HG03457 (cell line): Measurements from ENCODE around the gene ARHGEF17.

ENCODE experiments used
- ATAC-seq: cut with Tn5 transposase; IDR thresholded peaks from one replicate; pipeline ENCODE4 v1.9.1; 2021; ENCODE audit warnings: moderate number of reproducible peaks; ENCODE audit not compliant: unreplicated experiment

ARHGEF17 gene

GRCh38 chr11:73331138-73331916 is 23.3 kb downstream of the ARHGEF17 start:
- no peak for ATAC-seq

DNA sequence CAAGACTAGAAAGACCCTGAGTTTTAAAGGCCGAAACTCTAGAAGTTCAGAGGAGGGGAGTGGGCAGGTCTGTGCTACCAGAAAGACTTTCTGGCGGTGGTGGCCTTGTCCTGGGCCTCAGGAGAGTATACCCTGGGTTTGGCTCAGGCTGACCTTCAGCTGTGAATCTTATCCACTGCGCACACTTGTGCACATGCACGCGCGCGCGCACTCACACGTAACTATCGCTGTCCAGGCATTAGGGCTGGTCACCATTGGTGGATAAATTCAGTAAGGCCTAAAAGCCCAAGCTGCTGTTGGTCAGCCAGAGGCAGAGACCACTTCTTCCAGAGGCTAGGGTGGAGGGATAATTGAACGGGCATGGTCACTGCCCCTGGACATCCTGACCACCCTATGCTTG is 25.1 kb downstream of the ARHGEF17 start:
- ATAC-seq: no peak

DNA sequence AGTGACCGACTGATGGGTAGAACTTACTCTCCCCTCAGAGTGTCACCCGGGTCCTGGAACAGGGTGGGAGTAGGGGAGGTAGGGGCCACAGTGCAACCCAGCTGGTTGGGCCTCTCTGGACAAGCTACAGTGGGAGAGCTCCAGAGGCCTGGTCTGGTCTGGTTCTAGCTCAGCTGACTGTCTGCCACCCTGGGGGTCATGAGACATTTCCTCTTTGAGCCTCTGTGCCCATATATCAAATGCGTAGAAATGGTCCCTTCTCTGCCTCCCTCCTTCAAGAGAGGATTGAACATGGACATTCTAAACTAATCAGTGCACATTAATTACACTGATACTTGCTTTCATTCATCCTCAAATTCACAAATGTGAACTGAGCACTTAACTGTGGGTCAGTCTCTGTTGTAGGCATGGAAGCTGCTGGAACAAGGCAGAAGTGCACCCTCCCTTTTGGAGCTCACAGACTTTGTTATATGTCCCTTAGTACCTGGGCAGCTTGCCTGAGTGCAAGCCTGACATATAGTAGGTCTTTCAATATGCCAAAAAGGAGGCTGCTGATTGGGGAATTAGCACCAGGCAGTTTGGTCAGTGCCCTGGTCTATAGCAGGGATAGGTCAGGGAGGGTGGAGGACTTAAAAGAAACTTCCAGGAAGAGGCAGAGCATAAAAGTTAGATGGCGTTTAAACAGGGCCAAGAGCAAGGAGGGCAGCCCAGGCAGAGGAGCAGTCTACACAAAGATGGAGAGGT is 25.7 kb downstream of the ARHGEF17 start:
- no peak for ATAC-seq

DNA sequence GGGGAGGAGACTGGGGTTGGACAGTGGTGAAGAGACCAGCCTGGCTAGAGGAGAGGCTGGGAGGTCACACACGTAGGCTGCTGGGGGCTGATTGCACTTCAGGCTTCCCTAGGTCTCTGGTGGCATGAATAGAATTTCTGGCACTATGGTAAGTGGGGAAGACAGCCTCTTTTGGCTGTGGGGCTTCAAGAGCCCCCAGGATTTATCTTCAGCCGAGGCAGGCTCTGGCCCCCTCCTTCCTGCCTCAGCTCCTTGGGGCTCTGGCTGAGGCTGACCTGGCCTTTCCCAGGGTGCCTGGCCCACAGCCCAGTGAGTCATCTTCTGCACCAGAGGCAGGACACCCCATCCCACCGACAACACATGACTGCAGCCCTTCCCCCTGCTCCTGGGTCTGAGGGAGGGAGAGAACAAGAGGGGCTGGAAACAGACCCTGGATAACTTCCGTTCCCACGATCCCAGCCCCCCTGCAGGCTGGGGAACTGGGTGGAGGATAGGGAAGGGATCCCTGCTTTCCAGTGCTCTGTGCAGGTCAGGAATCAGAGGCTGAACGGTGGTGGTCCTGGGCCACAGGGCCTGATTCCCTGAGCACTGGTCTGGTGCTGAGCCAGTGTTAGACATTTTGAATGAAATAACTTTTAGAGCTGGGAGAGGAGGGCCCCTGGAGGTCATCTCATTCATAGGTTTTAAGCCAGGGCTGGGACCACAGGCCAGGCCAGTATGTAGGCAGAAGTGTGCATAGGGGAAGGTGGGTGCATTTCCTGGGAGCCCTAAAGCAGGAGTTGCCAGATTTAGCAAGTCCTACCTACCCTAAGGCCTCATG is 26.5 kb downstream of the ARHGEF17 start:
- ATAC-seq: no peak

- no peak for ATAC-seq
Observed at GRCh38 chr11:73335204-73335923, 27.3 kb downstream of the ARHGEF17 start.

GRCh38 chr11:73337846-73338245 is 29.8 kb downstream of the ARHGEF17 start:
- no peak for ATAC-seq

DNA sequence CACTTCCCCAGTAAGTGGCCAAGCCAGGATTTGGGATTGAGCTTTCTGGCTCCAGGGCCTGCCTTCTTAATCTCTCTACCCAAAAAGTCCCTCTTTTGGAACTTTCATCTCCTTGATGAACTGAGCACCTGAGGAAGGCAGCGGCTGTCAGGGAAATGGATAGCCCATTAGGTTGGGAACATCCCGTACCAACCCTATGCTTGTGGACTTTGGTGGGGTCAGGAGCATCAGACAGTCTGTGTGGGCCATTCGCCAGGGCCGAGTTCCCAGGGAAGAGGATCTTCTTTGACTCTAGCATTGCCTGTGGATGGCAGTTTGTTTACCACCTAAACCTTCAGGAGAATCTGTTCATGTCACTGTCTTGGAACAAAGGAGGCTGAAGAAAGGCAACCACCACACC is 30.2 kb downstream of the ARHGEF17 start:
- ATAC-seq: no peak

GRCh38 chr11:73340164-73340563 is 32.1 kb downstream of the ARHGEF17 start:
- ATAC-seq: no peak

- no peak for ATAC-seq
Observed at GRCh38 chr11:73342633-73343032, 34.6 kb downstream of the ARHGEF17 start.

DNA sequence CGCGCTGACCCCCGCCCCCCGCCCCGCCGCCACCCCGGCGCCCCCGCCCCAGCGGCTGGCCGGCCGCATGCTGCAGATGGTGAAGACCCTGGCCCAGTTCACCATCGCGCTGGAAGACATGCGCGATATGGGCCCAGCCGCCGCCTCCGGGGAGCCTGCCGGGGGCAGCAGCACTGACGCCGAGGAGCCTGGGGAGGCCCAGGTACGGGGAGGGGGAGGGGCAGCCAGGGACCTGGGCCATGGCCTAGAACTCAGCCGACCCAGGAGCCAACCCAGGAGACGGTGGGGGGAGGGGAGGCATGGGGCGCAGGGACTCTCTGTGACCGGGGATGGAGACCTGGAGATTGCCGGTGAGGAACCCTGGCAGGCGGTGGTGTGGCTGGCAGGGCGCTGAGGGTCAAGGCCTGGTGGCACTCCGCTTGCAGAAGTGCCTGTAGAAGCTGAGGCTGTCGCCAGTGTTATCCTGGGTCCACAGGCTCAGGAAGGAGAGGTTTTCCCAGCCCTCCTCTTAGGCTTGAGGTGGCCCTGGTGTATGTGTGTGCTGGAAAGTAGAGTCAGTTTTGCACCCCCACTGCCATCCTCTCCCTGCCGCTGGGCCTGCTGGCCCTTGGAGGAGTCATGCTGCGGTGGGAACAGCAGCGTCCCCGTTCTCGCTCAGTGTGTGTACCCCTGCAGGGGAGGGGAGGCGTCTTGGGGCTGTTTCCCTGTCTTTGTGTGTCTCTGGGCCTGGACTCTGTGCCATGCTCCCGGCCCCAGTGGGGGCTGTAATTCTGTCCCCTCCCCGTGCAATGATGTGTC is 35.2 kb downstream of the ARHGEF17 start:
- ATAC-seq: no peak

- no peak for ATAC-seq
Observed at GRCh38 chr11:73344191-73344607, 36.1 kb downstream of the ARHGEF17 start.

DNA sequence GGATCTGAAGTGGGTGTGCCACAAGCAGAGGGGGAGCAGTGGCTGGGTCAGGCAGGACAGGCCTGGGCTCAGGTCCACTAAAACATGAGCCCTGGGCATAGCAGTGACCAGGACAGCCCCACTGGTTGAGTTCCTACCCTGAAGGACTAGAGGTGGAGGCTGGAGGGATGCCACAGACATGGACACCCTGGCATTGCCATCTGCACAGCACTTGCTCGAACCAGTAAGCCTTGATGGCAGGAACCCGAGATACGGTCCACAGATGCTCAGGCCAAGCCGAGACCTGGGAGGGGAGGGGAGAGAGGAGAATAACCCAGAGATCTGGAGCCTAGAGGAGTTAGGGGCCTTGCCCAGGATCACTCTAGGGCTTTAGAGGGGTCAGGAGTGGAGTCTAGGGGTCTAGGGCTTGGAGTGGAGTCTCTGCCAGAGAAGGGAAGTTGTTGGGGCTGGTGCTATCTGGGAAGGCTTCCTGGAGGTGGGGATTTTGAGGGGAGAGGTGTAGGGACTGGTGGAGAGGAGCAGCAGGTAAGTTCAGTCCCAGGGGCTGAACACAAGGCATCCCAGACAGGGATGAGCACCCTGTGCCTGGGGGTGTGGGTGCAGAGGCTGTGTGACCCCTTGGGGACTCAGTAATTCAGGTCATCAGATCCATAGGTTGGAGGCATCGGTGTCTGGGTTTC is 37.5 kb downstream of the ARHGEF17 start:
- ATAC-seq: no peak

DNA sequence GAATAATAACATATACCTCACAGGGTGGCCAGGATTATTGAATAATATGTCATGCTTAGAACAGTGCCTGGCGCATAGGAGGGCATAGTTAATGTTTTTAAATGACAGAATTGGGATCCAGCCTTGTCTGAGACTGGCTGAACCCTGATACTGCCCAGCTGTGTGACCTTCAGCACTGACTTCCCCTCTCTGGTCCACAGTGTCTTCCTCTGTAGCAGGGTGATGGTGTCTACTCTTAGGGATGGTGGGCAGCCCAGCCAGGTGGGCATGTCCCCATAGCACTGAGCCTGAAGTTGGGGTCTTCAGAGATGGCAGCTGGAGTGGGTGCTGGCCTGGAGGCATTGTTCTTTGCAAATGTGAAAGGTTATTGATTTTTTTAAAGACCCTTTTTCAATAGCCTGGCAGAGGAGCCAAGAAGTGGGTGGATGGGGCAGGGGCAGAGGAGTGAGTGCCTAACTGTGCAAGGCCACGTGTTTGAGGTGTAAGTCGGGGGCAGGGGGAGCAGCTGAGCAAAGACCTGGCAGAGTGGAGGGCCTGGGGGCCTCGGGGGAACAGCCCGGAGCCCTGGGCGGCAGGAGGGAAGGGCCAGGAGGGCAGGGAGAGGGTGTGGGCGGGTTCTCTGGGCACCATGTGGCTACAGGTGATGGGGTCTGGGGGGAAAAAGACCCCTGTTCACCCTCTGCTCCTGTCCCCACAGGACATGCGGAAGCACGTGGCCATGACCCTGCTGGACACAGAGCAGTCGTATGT is 38.3 kb downstream of the ARHGEF17 start:
- ATAC-seq: no peak

- ATAC-seq: no peak
Observed at GRCh38 chr11:73347067-73347466, 39.0 kb downstream of the ARHGEF17 start.

GRCh38 chr11:73348838-73349237 is 40.8 kb downstream of the ARHGEF17 start:
- no peak for ATAC-seq

DNA sequence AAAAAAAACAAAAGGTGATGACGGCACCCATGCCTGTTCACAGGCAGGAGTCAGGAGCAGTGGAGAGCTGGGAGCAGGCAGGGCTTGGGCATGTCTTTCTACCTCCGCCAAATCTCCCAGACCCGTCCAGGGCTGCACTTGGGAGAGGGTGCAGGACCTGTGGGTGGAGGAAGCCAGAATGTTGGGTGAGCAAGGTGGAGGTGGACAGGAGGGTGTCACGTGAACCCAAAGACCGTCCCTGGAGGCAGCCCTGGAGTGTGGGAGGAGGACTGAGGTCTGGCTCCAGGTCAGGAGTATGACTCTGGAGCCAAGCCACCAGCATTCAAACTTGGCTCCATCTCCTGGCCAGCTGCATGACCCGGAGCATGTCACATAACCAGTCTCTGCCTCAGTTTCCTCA is 41.6 kb downstream of the ARHGEF17 start:
- no peak for ATAC-seq

- no peak for ATAC-seq
Observed at GRCh38 chr11:73350908-73351636, 43.0 kb downstream of the ARHGEF17 start.

- ATAC-seq: no peak
Observed at GRCh38 chr11:73353422-73353821, 45.3 kb downstream of the ARHGEF17 start.
